WI38 (cell line): Measurements from ENCODE around the gene NR5A1.

Source experiments
- H3K4me3 ChIP-seq: 2 replicates; pipeline ENCODE4 v1.5.1; 2011; ENCODE audit warnings: low read depth, mild to moderate bottlenecking, control low read depth, low read length
- TF ChIP-seq, protein P1 (sequence below): IDR thresholded peaks from 2 replicates; pipeline ENCODE4 v1.5.1; 2012; ENCODE audit warnings: low read depth, mild to moderate bottlenecking, control low read depth, low read length

NR5A1 gene

DNA sequence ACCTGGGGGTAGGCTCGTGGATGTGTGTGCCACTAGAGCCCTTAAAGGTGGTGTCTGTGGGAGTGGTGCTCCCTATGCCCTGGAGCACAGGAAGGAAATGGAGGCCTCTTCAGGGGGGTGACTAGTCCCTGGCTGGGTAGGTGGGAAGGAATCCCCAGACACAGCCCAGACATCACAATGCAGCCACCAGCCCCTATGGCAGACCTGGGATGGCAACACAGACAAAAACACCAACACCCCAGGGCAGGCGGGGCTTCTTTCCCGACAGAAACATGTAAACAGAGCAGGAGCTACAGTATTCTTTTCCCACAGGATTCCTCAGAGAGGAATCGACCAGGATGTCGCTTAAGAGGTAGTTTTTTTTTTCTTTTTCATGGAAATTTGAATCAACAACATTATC lies 10.4 kb upstream of the NR5A1 start:
- TF ChIP-seq, protein P1, sequence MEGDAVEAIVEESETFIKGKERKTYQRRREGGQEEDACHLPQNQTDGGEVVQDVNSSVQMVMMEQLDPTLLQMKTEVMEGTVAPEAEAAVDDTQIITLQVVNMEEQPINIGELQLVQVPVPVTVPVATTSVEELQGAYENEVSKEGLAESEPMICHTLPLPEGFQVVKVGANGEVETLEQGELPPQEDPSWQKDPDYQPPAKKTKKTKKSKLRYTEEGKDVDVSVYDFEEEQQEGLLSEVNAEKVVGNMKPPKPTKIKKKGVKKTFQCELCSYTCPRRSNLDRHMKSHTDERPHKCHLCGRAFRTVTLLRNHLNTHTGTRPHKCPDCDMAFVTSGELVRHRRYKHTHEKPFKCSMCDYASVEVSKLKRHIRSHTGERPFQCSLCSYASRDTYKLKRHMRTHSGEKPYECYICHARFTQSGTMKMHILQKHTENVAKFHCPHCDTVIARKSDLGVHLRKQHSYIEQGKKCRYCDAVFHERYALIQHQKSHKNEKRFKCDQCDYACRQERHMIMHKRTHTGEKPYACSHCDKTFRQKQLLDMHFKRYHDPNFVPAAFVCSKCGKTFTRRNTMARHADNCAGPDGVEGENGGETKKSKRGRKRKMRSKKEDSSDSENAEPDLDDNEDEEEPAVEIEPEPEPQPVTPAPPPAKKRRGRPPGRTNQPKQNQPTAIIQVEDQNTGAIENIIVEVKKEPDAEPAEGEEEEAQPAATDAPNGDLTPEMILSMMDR, result no peak
- H3K4me3 ChIP-seq, result no peak overlapping the region

- TF ChIP-seq, protein P1, result no peak
- no peak overlapping the region for H3K4me3 ChIP-seq
These were observed 7.7 kb upstream of the NR5A1 start for GRCh38 chr9:124514874-124515273.

- no peak overlapping the region for H3K4me3 ChIP-seq
- TF ChIP-seq, protein P1, result no peak
These were observed 6.9 kb upstream of the NR5A1 start for GRCh38 chr9:124514125-124514524.

- TF ChIP-seq, protein P1, result no peak
- no peak overlapping the region for H3K4me3 ChIP-seq
These were observed 6.3 kb upstream of the NR5A1 start for GRCh38 chr9:124513376-124513994.

- no peak overlapping the region for H3K4me3 ChIP-seq
- TF ChIP-seq, protein P1, result no peak
These were observed 5.6 kb upstream of the NR5A1 start for GRCh38 chr9:124512806-124513204.

DNA sequence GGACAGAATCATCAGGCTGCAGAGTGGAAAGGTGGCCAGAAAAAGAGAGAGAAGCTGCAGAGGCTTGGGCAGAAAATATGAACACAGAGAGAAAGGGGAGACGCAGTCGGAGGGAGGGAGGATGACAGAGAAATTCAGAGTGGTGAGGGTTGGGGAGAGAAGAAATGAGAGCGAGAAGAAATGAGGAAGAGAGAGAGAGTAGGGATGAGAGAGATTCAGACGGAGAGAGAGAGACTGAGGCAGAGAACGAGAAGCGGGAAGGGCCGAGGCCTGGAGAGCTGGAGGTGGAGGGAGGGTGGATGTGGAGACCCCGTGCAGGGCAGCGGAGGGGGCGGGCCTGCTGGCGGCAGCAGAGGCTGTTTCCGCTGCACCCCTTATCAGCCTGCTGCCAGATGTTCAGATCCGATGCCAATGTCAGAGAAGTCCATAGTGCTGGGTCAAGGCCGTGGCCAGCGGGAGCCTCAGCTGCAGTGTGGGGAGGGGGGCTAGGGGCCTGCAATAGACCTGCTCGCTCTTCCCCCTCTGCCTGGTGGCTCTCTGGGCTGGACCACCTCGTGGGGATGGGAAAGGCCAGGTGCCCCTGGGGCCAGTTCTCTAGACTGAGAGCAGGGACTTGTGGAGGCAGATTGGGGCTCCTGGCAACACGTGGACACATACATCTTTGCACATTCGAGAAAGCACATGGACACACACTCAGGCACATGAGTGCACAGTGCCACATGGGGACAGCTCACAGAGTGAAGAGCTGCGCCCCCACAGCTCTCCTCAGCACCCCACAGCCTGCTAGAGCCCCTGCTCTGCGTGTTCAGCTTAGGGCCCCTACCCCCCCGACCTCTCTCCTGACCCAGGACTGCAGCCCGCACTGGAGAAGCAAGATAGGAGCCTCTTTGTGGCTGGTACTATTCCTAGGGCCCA lies 4.9 kb upstream of the NR5A1 start:
- no peak overlapping the region for H3K4me3 ChIP-seq
- TF ChIP-seq, protein P1, result no peak

GRCh38 chr9:124511426-124511840 lies 4.2 kb upstream of the NR5A1 start:
- TF ChIP-seq, protein P1, result no peak
- H3K4me3 ChIP-seq, result no peak overlapping the region
